Fibroblast of skin of back (primary cell): ENCODE results near the gene CDX1. TPM values are rescaled to one million over a fixed set of nuclear protein-coding genes. Genes with fewer than 3 reads are reported as not detected.

Source experiments
- DNase-seq: peaks from one replicate; pipeline ENCODE4 v3.0.0-alpha.2; 2013
- polyA plus RNA-seq, 2 experiments: library from polyadenylated mRNA; unstranded; fragments of 120-200 nt; gene quantifications; one replicate each; pipeline ENCODE4 v1.2.1, GENCODE V29; 2013; ENCODE audit not compliant: insufficient read length in 2 of 2

Gene CDX1
- polyA plus RNA-seq (2013, experiment 1 of 2; ENCODE audit: insufficient read length) = not detected
- 0.28 TPM for polyA plus RNA-seq (2013, experiment 2 of 2; ENCODE audit: insufficient read length)

GRCh38 chr5:150166650-150167511, at the start of gene CDX1:
CDX1 (plus strand) TSS chr5:150166778; CDS start chr5:150166877, 99 bp downstream.
- DNase-seq = no peak

- no peak for DNase-seq
These were observed 48.5 kb upstream of the CDX1 start for GRCh38 chr5:150117945-150118560.

- no peak for DNase-seq
These were observed 47.9 kb upstream of the CDX1 start for GRCh38 chr5:150118561-150119229.

- no peak for DNase-seq
These were observed 47.0 kb upstream of the CDX1 start for GRCh38 chr5:150119421-150120061.

- DNase-seq = no peak
These were observed 46.5 kb upstream of the CDX1 start for GRCh38 chr5:150120062-150120441.

- DNase-seq = no peak
These were observed 45.7 kb upstream of the CDX1 start for GRCh38 chr5:150120617-150121447.

GRCh38 chr5:150121448-150122157, 45.0 kb upstream of the CDX1 start:
- no peak for DNase-seq

GRCh38 chr5:150122158-150122510, 44.4 kb upstream of the CDX1 start:
- no peak for DNase-seq

GRCh38 chr5:150122536-150123481, 43.8 kb upstream of the CDX1 start:
- DNase-seq = no peak

GRCh38 chr5:150123542-150123941, 43.0 kb upstream of the CDX1 start:
- no peak for DNase-seq

- no peak for DNase-seq
These were observed 42.4 kb upstream of the CDX1 start for GRCh38 chr5:150124111-150124557.

- no peak for DNase-seq
These were observed 42.0 kb upstream of the CDX1 start for GRCh38 chr5:150124596-150124995.

- DNase-seq = no peak
These were observed 41.2 kb upstream of the CDX1 start for GRCh38 chr5:150125334-150125733.

GRCh38 chr5:150126199-150126920, 40.2 kb upstream of the CDX1 start:
- DNase-seq = no peak

GRCh38 chr5:150126921-150127265, 39.7 kb upstream of the CDX1 start:
- no peak for DNase-seq

GRCh38 chr5:150129454-150129812, 37.1 kb upstream of the CDX1 start:
- DNase-seq = no peak

GRCh38 chr5:150129813-150130492, 36.6 kb upstream of the CDX1 start:
- peak; percentile 59 for DNase-seq

- DNase-seq = no peak
These were observed 36.1 kb upstream of the CDX1 start for GRCh38 chr5:150130493-150130922.

GRCh38 chr5:150131461-150131860, 35.1 kb upstream of the CDX1 start:
- no peak for DNase-seq
